Ovary (tissue), 3 donors: ENCODE results near the gene TXNDC16.

Experiments
- CTCF ChIP-seq, 3 donors: fragments of 450-650 bp in 2 of 3; fragments of 200-600 bp in 1 of 3; IDR thresholded peaks; one replicate each; pipeline versions ENCODE4 v1.5.1 to v1.8.0; 2016 to 2022; ENCODE audit warnings: antibody characterized with exemption in 3 of 3, mild to moderate bottlenecking in 1 of 3
- POLR2A ChIP-seq: fragments of 450-650 bp; IDR thresholded peaks from one replicate; pipeline ENCODE4 v1.6.1; 2017; ENCODE audit warnings: antibody characterized with exemption, mild to moderate bottlenecking, moderate library complexity
- donor health status: DM: no; HTN: no; CAD: no.

- no peak for TF ChIP-seq POLR2A
- TF ChIP-seq CTCF (IDR thresholded peaks at IDR 0.05) = no peak
These were observed 93.6 kb downstream of the TXNDC16 start for GRCh38 chr14:52458721-52459085.
